ENCODE results near the gene GYPA. TPM values are rescaled to one million over a fixed set of nuclear protein-coding genes. Genes with fewer than 3 reads are reported as not detected.

Gene GYPA
- total and polyA plus RNA-seq, 12 donors = 0.11 to 0.90 TPM; not detected in 10

GRCh38 chr4:144181391-144181790 is 40.9 kb upstream of the GYPA start:
- H3K27me3 ChIP-seq = no peaks in the 10 kb centered on the region
- WGBS, 2 donors = 63 to 66% methylated on average over 8 of the region's 8 CpGs
- no peak for DNase-seq
- no peaks in the 10 kb centered on the region for H3K9me3 ChIP-seq
- no peak overlapping the region for H3K4me3 ChIP-seq
- intact Hi-C loops (cut with DNase I) = no loop called here
- TF ChIP-seq, protein P1, sequence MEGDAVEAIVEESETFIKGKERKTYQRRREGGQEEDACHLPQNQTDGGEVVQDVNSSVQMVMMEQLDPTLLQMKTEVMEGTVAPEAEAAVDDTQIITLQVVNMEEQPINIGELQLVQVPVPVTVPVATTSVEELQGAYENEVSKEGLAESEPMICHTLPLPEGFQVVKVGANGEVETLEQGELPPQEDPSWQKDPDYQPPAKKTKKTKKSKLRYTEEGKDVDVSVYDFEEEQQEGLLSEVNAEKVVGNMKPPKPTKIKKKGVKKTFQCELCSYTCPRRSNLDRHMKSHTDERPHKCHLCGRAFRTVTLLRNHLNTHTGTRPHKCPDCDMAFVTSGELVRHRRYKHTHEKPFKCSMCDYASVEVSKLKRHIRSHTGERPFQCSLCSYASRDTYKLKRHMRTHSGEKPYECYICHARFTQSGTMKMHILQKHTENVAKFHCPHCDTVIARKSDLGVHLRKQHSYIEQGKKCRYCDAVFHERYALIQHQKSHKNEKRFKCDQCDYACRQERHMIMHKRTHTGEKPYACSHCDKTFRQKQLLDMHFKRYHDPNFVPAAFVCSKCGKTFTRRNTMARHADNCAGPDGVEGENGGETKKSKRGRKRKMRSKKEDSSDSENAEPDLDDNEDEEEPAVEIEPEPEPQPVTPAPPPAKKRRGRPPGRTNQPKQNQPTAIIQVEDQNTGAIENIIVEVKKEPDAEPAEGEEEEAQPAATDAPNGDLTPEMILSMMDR (IDR thresholded peaks at IDR 0.05) = no peak
- no peaks in the 10 kb centered on the region for H3K4me1 ChIP-seq
- no peak overlapping the region for H3K27ac ChIP-seq
- no peak for ATAC-seq
- no peaks in the 10 kb centered on the region for H3K36me3 ChIP-seq

DNA sequence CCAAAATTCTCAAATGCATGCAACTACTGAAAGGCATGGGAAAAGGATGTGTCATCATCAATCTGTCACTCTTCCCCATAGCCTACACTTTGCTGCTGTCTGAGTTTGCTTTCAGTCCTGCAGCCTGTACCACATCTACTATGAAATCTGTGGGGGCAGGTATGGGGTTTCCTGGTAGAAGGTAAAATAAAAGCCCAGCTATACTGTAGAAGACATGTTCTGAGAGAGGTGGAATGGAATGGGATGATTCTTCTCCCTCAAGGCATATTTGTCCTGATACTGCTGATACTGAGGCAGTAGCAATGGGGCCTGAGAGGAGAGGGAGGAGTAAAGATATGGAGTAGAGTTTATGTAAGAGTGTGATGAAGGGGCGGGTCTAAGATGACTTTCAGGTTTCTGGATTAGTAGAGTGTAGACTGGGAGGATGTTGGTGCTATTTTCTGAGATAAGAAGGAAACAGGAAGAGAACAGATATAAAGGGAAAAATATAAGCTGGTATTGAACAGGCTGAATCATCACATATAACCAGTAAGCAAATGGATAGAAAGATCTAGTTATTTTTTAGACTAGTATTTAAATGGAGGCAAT is 38.7 kb upstream of the GYPA start:
- H3K27me3 ChIP-seq = no peaks in the 10 kb centered on the region
- no peak overlapping the region for H3K4me3 ChIP-seq
- no peak overlapping the region for H3K27ac ChIP-seq
- no peaks in the 10 kb centered on the region for H3K36me3 ChIP-seq
- H3K9me3 ChIP-seq = no peaks in the 10 kb centered on the region
- intact Hi-C loops (cut with DNase I) = loop anchor here in 7 of 10 donors (5.0 to 10.0 kb wide), 5 partner anchors 606 to 916 kb away; partner anchors contain the start of genes ABCE1 (in 2 of the 7) and ANAPC10 (in 2 of the 7)
- TF ChIP-seq, protein P1 (IDR thresholded peaks at IDR 0.05) = no peak
- peaks cover 0 to 5% (median 0%) of the 10 kb centered on the region in 9 donors for H3K4me1 ChIP-seq
- DNase-seq = no peak
- WGBS, 2 donors = 78 to 87% methylated on average over 1 of the region's 1 CpG
- no peak for ATAC-seq

- Histone ChIP-seq H3K36me3 (no peaks in the 10 kb centered on the region), H3K27me3 (no peaks in the 10 kb centered on the region), H3K4me3 (no peak overlapping the region), H3K27ac (no peak overlapping the region), H3K4me1 (peaks cover 0 to 5% (median 0%) of the 10 kb centered on the region in 9 donors), H3K9me3 (no peaks in the 10 kb centered on the region)
- TF ChIP-seq, protein P1 (IDR thresholded peaks at IDR 0.05) = no peak
- no peak for DNase-seq
- 32 to 34% methylated on average over 2 of the region's 2 CpGs for WGBS, 2 donors
- no peak for ATAC-seq
- intact Hi-C loops (cut with DNase I) = loop anchor here in 7 of 10 donors (5.0 to 10.0 kb wide), 5 partner anchors 606 to 916 kb away; partner anchors contain the start of genes ABCE1 (in 2 of the 7) and ANAPC10 (in 2 of the 7)
Observed at GRCh38 chr4:144178414-144178813, 37.9 kb upstream of the GYPA start.

GRCh38 chr4:144176476-144176875 is 36.0 kb upstream of the GYPA start:
- ATAC-seq = no peak
- 77 to 79% methylated on average over 1 of the region's 1 CpG for WGBS, 2 donors
- no peaks in the 10 kb centered on the region for H3K27me3 ChIP-seq
- DNase-seq = no peak
- intact Hi-C loops (cut with DNase I) = loop anchor here in 7 of 10 donors (5.0 to 10.0 kb wide), 5 partner anchors 608 to 918 kb away; partner anchors contain the start of genes ABCE1 (in 2 of the 7) and ANAPC10 (in 2 of the 7)
- H3K4me1 ChIP-seq = peaks cover 0 to 5% (median 0%) of the 10 kb centered on the region in 9 donors
- H3K27ac ChIP-seq = no peak overlapping the region
- TF ChIP-seq, protein P1 (IDR thresholded peaks at IDR 0.05) = no peak
- no peaks in the 10 kb centered on the region for H3K9me3 ChIP-seq
- H3K4me3 ChIP-seq = no peak overlapping the region
- H3K36me3 ChIP-seq = no peaks in the 10 kb centered on the region
